ENCODE results near the gene FERMT2.

- TF ChIP-seq, protein P1, sequence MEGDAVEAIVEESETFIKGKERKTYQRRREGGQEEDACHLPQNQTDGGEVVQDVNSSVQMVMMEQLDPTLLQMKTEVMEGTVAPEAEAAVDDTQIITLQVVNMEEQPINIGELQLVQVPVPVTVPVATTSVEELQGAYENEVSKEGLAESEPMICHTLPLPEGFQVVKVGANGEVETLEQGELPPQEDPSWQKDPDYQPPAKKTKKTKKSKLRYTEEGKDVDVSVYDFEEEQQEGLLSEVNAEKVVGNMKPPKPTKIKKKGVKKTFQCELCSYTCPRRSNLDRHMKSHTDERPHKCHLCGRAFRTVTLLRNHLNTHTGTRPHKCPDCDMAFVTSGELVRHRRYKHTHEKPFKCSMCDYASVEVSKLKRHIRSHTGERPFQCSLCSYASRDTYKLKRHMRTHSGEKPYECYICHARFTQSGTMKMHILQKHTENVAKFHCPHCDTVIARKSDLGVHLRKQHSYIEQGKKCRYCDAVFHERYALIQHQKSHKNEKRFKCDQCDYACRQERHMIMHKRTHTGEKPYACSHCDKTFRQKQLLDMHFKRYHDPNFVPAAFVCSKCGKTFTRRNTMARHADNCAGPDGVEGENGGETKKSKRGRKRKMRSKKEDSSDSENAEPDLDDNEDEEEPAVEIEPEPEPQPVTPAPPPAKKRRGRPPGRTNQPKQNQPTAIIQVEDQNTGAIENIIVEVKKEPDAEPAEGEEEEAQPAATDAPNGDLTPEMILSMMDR (IDR thresholded peaks at IDR 0.05), result no peak
- TF ChIP-seq POLR2A (IDR thresholded peaks at IDR 0.05), result no peak
Measured at GRCh38 chr14:52846591-52846990, 104.3 kb downstream of the FERMT2 start.
